Osteoblast (primary cell): ENCODE measurements around the gene STON1. TPM values are rescaled to one million over a fixed set of nuclear protein-coding genes. Genes with fewer than 3 reads are reported as not detected.
"Not testable (repeated sequence)": the region's sequence is repeated elsewhere in the genome, so short reads cannot be mapped to it uniquely, and the experiment has no call there.

Experiments
- DNase-seq: peaks from one replicate; pipeline ENCODE4 v3.0.0; 2011; ENCODE audit warnings: low spot score, mixed read lengths; ENCODE audit not compliant: insufficient read length; ENCODE audit errors: missing footprints
- H2AFZ ChIP-seq: 2 replicates; pipeline ENCODE4 v1.6.0; 2011; ENCODE audit warnings: mild to moderate bottlenecking, low read length
- H3K27ac ChIP-seq: 2 replicates; pipeline ENCODE4 v1.5.1; 2011; ENCODE audit warnings: mild to moderate bottlenecking, low read depth, low read length, moderate library complexity
- H3K27me3 ChIP-seq: 2 replicates; pipeline ENCODE4 v1.6.0; 2012; ENCODE audit warnings: mild to moderate bottlenecking, control low read depth, inconsistent platforms, low read length, moderate library complexity; ENCODE audit not compliant: insufficient read depth
- H3K36me3 ChIP-seq: 2 replicates; pipeline ENCODE4 v1.5.1; 2011; ENCODE audit warnings: mild to moderate bottlenecking, low read length, control low read depth, moderate library complexity; ENCODE audit not compliant: insufficient read depth
- H3K4me1 ChIP-seq: 2 replicates; pipeline ENCODE4 v1.5.1; 2011; ENCODE audit warnings: mild to moderate bottlenecking, low read length, control low read depth, moderate library complexity; ENCODE audit not compliant: insufficient read depth
- H3K4me2 ChIP-seq: 2 replicates; pipeline ENCODE4 v1.6.0; 2011; ENCODE audit warnings: mild to moderate bottlenecking, low read length; ENCODE audit not compliant: insufficient read depth
- H3K4me3 ChIP-seq: fragments of 200-600 bp; sonication (generic); 3 replicates; pipeline ENCODE4 v1.5.1; 2012; ENCODE audit warnings: mild to moderate bottlenecking, low read length, inconsistent platforms; ENCODE audit not compliant: insufficient read depth
- H3K79me2 ChIP-seq: 2 replicates; pipeline ENCODE4 v1.6.0; 2012; ENCODE audit warnings: mild to moderate bottlenecking, low read length, control low read depth, inconsistent platforms; ENCODE audit not compliant: insufficient read depth
- H3K9me3 ChIP-seq: 2 replicates; pipeline ENCODE4 v1.5.1; 2011; ENCODE audit warnings: low read depth, low read length, control low read depth
- H4K20me1 ChIP-seq: 2 replicates; pipeline ENCODE4 v1.6.0; 2012; ENCODE audit warnings: mild to moderate bottlenecking, low read length, control low read depth; ENCODE audit not compliant: insufficient read depth
- total RNA-seq: library from RNA; depleted of rRNA; stranded (reverse); fragments of >200 nt; gene quantifications from 2 replicates; pipeline ENCODE4 v1.2.3, GENCODE V29; 2012
- TF ChIP-seq, protein P1 (sequence below): IDR thresholded peaks from 2 replicates; pipeline ENCODE4 v1.5.1; 2011; ENCODE audit warnings: mild to moderate bottlenecking, low read depth, low read length, moderate library complexity; ENCODE audit errors: extremely low read depth

The STON1 gene
- total RNA-seq, 1 donor, result 15.9 TPM

- Histone ChIP-seq H3K27me3 (peaks cover 3% of the 10 kb centered on the region), H3K9me3 (no peaks in the 10 kb centered on the region), H3K4me1 (no peaks in the 10 kb centered on the region), H3K27ac (no peak within 1 kb of the TSS), H3K4me3 (no peak within 1 kb of the TSS), H3K36me3 (no peaks in the 10 kb centered on the region), H4K20me1 (no peaks in the 10 kb centered on the region), H3K79me2 (no peaks in the 10 kb centered on the region), H2AFZ (no peak within 1 kb of the TSS), H3K4me2 (no peak within 1 kb of the TSS)
- DNase-seq, result no peak
- TF ChIP-seq, protein P1, sequence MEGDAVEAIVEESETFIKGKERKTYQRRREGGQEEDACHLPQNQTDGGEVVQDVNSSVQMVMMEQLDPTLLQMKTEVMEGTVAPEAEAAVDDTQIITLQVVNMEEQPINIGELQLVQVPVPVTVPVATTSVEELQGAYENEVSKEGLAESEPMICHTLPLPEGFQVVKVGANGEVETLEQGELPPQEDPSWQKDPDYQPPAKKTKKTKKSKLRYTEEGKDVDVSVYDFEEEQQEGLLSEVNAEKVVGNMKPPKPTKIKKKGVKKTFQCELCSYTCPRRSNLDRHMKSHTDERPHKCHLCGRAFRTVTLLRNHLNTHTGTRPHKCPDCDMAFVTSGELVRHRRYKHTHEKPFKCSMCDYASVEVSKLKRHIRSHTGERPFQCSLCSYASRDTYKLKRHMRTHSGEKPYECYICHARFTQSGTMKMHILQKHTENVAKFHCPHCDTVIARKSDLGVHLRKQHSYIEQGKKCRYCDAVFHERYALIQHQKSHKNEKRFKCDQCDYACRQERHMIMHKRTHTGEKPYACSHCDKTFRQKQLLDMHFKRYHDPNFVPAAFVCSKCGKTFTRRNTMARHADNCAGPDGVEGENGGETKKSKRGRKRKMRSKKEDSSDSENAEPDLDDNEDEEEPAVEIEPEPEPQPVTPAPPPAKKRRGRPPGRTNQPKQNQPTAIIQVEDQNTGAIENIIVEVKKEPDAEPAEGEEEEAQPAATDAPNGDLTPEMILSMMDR, result no peak
These were observed 87.7 kb downstream of the STON1 start, which contains the start of gene GTF2A1L for GRCh38 chr2:48617618-48618017. TSS of gene GTF2A1L (plus strand) at chr2:48617856. CDS start at chr2:48617875, 19 bp downstream.

- DNase-seq, result no peak
- no peaks in the 10 kb centered on the region for H4K20me1 ChIP-seq
- peaks cover 3% of the 10 kb centered on the region for H3K27me3 ChIP-seq
- no peak overlapping the region for H3K27ac ChIP-seq
- H2AFZ ChIP-seq, result no peak overlapping the region
- H3K36me3 ChIP-seq, result no peaks in the 10 kb centered on the region
- TF ChIP-seq, protein P1, result no peak
- no peaks in the 10 kb centered on the region for H3K79me2 ChIP-seq
- no peaks in the 10 kb centered on the region for H3K9me3 ChIP-seq
- no peaks in the 10 kb centered on the region for H3K4me1 ChIP-seq
- H3K4me3 ChIP-seq, result no peak overlapping the region
- no peak overlapping the region for H3K4me2 ChIP-seq
These were observed 89.6 kb downstream of the STON1 start for GRCh38 chr2:48619526-48619925.

DNA sequence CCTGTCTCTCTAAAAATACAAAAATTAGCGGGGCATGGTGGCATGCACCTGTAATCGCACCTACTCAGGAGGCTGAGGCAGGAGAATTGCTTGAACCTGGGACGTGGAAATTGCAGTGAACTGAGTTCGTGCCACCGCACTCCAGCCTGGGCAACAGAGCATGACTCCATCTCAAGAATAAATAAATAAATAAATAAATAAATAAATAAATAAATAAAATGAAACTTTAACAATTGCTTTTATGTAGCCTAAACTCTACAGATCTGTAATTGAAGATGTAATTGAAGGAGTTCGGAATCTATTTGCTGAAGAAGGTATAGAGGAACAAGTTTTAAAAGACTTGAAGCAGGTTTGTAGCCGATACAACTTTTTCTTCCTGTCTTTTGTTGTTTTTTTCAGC, 90.7 kb downstream of the STON1 start:
- H3K9me3 ChIP-seq, result no peaks in the 10 kb centered on the region
- H3K4me3 ChIP-seq, result no peak overlapping the region
- no peaks in the 10 kb centered on the region for H4K20me1 ChIP-seq
- no peaks in the 10 kb centered on the region for H3K79me2 ChIP-seq
- TF ChIP-seq, protein P1, result no peak
- no peak overlapping the region for H3K27ac ChIP-seq
- no peak overlapping the region for H3K4me2 ChIP-seq
- H3K27me3 ChIP-seq, result peaks cover 3% of the 10 kb centered on the region
- no peak overlapping the region for H2AFZ ChIP-seq
- no peak for DNase-seq
- H3K4me1 ChIP-seq, result no peaks in the 10 kb centered on the region
- no peaks in the 10 kb centered on the region for H3K36me3 ChIP-seq

- not testable (repeated sequence) for H3K27ac ChIP-seq, H3K27me3 ChIP-seq, H4K20me1 ChIP-seq, H3K4me2 ChIP-seq, DNase-seq, H3K9me3 ChIP-seq, H2AFZ ChIP-seq, H3K36me3 ChIP-seq, H3K4me3 ChIP-seq, H3K79me2 ChIP-seq, H3K4me1 ChIP-seq
These were observed 92.7 kb downstream of the STON1 start for GRCh38 chr2:48622691-48623090.

DNA sequence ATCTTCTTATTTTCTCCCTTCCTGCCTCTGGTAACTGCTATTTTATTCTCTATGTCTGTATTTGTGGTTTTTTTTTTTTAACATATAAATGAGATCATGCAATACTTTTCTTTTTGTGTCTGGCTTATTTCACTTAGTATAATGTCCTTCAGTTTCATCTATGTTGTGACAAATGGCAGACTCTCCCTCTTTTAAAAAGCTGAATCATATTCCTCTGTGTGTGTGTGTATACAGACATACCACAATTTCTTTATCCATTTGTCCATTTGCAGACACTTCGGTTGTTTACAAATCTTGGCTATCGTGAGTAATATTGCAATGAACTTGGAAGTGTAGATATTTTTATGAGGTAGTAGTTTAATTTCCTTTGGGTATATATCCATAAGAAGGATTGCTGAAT, 94.7 kb downstream of the STON1 start:
- H3K4me1 ChIP-seq, result no peaks in the 10 kb centered on the region
- H3K4me3 ChIP-seq, result no peak overlapping the region
- no peak for DNase-seq
- TF ChIP-seq, protein P1, result no peak
- no peaks in the 10 kb centered on the region for H4K20me1 ChIP-seq
- no peaks in the 10 kb centered on the region for H3K79me2 ChIP-seq
- H2AFZ ChIP-seq, result no peak overlapping the region
- no peaks in the 10 kb centered on the region for H3K27me3 ChIP-seq
- H3K4me2 ChIP-seq, result no peak overlapping the region
- no peaks in the 10 kb centered on the region for H3K36me3 ChIP-seq
- no peaks in the 10 kb centered on the region for H3K9me3 ChIP-seq
- H3K27ac ChIP-seq, result no peak overlapping the region
